Stimulated activated CD8-positive, alpha-beta memory T cell treated with anti-CD3 and anti-CD28 coated beads, Interleukin-12 subunit alpha, Interleukin-12 subunit beta, amount 100 ng/mL, for 4 hours (primary cell): ENCODE measurements around the gene CTSW.
"Not testable (repeated sequence)": the region's sequence is repeated elsewhere in the genome, so short reads cannot be mapped to it uniquely, and the experiment has no call there.

Experiments used
- DNase-seq: peaks from one replicate; pipeline ENCODE4 v3.0.0-alpha.2; 2020; ENCODE audit warnings: low read depth

The CTSW gene

GRCh38 chr11:65885808-65886536 is 6.3 kb downstream of the CTSW start:
- DNase-seq, result no peak

GRCh38 chr11:65886826-65887722 is 7.4 kb downstream of the CTSW start:
- DNase-seq, result no peak

GRCh38 chr11:65887723-65888162 is 8.1 kb downstream of the CTSW start:
- DNase-seq, result no peak

GRCh38 chr11:65888163-65888814 is 8.7 kb downstream of the CTSW start, which contains the start of gene FIBP:
Gene FIBP, minus strand, starts transcription at chr11:65888471. Its CDS starts 53 bp downstream, at chr11:65888418.
- DNase-seq, result peak; percentile 92

- peak; percentile 98 for DNase-seq
Measured at GRCh38 chr11:65890324-65891218, 10.9 kb downstream of the CTSW start, which contains the start of gene CCDC85B. Gene CCDC85B, plus strand, starts transcription at chr11:65890673. Its CDS starts 111 bp downstream, at chr11:65890784.

GRCh38 chr11:65891219-65892136 is 11.8 kb downstream of the CTSW start:
- DNase-seq, result no peak

GRCh38 chr11:65892137-65892540 is 12.5 kb downstream of the CTSW start:
- not testable (repeated sequence) for DNase-seq

GRCh38 chr11:65892661-65893317 is 13.2 kb downstream of the CTSW start:
- no peak for DNase-seq

- no peak for DNase-seq
Measured at GRCh38 chr11:65894034-65894591, 14.5 kb downstream of the CTSW start.

GRCh38 chr11:65895482-65895981 is 15.9 kb downstream of the CTSW start:
- DNase-seq, result no peak

GRCh38 chr11:65896034-65896999 is 16.7 kb downstream of the CTSW start:
- DNase-seq, result no peak

GRCh38 chr11:65897020-65897471 is 17.4 kb downstream of the CTSW start:
- DNase-seq, result no peak

- DNase-seq, result no peak
Measured at GRCh38 chr11:65898656-65899355, 19.2 kb downstream of the CTSW start.

GRCh38 chr11:65899356-65900124 is 19.9 kb downstream of the CTSW start:
- peak; percentile 67 for DNase-seq

- DNase-seq, result peak; percentile 91
Measured at GRCh38 chr11:65900125-65900898, 20.7 kb downstream of the CTSW start, which contains the start of gene FOSL1. Gene FOSL1, minus strand, starts transcription at chr11:65900388. Its CDS starts 49 bp downstream, at chr11:65900339.

GRCh38 chr11:65900899-65901180 is 21.2 kb downstream of the CTSW start:
- DNase-seq, result no peak
